22Rv1 (cell line): ENCODE data around the gene PTGES3.

Experiments used
- CTCF ChIP-seq: fragments of 450-650 bp; IDR thresholded peaks from 2 replicates; pipeline ENCODE4 v1.5.1; 2017; ENCODE audit warnings: mild to moderate bottlenecking
- ZFX ChIP-seq: fragments of 450-650 bp; IDR thresholded peaks from 2 replicates; pipeline ENCODE4 v1.6.1; 2017; ENCODE audit warnings: antibody characterized with exemption, borderline replicate concordance

GRCh38 chr12:56634837-56635791 is 53.0 kb downstream of the PTGES3 start:
- peak; percentile 75 for TF ChIP-seq CTCF
- no peak for TF ChIP-seq ZFX
